ENCODE measurements around the gene SLC29A2. TPM values are rescaled to one million over a fixed set of nuclear protein-coding genes. Genes with fewer than 3 reads are reported as not detected.
"Not testable (repeated sequence)": the region's sequence is repeated elsewhere in the genome, so short reads cannot be mapped to it uniquely, and the experiment has no call there.

SLC29A2 gene
- total and polyA plus RNA-seq, 2 donors (not counting 1 experiment from before 2014, with no cell fraction given) = 16.2 to 18.5 TPM

DNA sequence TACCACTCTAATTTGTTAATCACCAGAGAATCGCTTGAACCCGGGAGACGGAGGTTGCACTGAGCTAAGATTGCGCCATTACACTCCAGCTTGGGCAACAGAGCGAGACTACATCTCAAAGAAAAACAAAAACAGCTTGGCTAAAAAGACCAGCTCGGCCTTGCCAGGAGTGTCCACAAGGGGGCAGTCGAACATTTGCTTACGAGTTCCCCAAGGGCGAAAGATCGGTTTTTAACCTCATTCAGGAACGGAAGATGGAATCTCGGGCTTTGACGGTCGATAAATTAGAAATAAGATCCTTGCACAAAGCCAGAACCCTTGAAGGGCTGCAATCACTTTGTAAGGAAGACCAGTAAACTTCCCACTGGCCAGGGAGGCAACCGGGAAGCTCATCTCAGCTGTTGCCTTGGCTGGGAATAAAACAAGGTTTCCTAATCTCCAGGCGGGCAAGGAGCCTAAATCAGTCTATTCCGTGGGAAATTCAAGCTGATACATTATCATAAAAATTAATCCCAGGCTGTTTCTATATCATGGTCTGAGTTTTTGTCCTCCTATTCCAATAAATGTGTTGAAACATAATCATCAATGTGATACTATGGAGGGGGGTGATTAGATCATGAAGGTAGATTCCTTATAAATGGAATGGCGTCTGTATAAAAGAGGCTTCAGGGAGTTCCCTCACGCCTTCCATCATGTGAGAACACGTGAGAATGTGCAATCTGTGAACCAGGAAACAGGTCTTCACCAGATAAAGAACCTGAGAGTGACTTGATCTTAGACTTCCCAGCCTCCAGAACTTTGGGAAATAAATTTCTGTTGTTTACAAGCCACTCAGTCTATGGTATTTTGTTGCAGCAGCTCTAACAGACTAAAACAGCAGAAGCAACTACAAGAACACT lies 14.9 kb upstream of the SLC29A2 start:
- H3K27me3 Mint-ChIP-seq = no peaks in the 10 kb centered on the region
- peak overlapping the region; percentile 10 for H3K9ac ChIP-seq (ENCODE audit: low read length)
- 4% methylated on average over 18 of the region's 20 CpGs for WGBS (ENCODE audit: insufficient coverage)

DNA sequence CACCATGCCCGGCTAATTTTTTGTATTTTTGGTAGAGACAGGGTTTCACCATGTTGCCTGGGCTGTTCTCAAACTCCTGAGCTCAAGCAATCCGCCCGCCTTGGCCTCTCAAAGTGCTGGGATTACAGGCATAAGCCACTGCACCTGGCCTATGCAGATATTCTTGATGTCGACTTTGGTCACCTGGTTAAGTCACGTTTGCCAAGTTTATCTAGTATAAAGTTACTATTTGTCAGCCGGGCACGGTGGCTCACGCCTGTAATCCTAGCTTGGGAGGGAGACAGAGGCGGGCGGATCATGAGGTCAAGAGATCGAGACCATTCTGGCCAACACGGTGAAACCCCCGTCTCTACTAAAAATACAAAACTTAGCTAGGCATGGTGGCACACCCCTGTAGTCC lies 12.8 kb upstream of the SLC29A2 start:
- H3K79me2 ChIP-seq (ENCODE audit: control insufficient read depth, insufficient read depth, low read length); H3K4me3 Mint-ChIP-seq; H3K27me3 ChIP-seq (replicated peaks in 1 of 4; ENCODE audit: control extremely low read depth in 1 of 4, control insufficient read depth in 3 of 4, insufficient read depth in 4 of 4, low read length in 3 of 4); intact Hi-C loops (cut with micrococcal nuclease); H3K9me3 ChIP-seq (ENCODE audit: control extremely low read depth in 1 of 3, control insufficient read depth in 2 of 3, insufficient read depth in 1 of 3, low read length in 2 of 3); H3K27ac ChIP-seq (ENCODE audit: low read length in 2 of 2); H3K36me3 ChIP-seq (replicated peaks in 1 of 2; ENCODE audit: control extremely low read depth in 1 of 2, control insufficient read depth in 1 of 2, extremely low read depth in 1 of 2, insufficient read depth in 2 of 2, low read length in 1 of 2); ATAC-seq (ENCODE audit: low read depth); POLR2A ChIA-PET; H4K20me1 ChIP-seq (ENCODE audit: control insufficient read depth, insufficient read depth, low read length, poor library complexity, severe bottlenecking); H3K9ac ChIP-seq (ENCODE audit: low read length); H3K4me1 ChIP-seq (ENCODE audit: control insufficient read depth in 2 of 2, insufficient read depth in 2 of 2, low read length in 2 of 2); DNase-seq; H2AFZ ChIP-seq (ENCODE audit: insufficient read depth, low read depth, low read length, poor library complexity, severe bottlenecking); H3K9me3 Mint-ChIP-seq (ENCODE audit: insufficient read depth); H3K4me3 ChIP-seq (ENCODE audit: control extremely low read depth in 1 of 5, extremely low read depth in 1 of 5, insufficient read depth in 1 of 5, low read depth in 2 of 5, low read length in 4 of 5); H3K4me2 ChIP-seq (replicated peaks; ENCODE audit: low read depth, low read length, poor library complexity, severe bottlenecking); H3K27me3 Mint-ChIP-seq; H3K4me1 Mint-ChIP-seq; H3K27ac Mint-ChIP-seq: not testable (repeated sequence)
- CTCF ChIA-PET = interaction anchor here (1.0 to 3.4 kb wide), 4 partner anchors 20 to 294 kb away, joined by 3 to 63 read pairs (median 22); partner anchors contain the start of gene MRPL11
- WGBS (ENCODE audit: insufficient coverage) = 92% methylated on average over 9 of the region's 13 CpGs

More for the DNA sequence above, 14.9 kb upstream of the SLC29A2 start:
- Histone ChIP-seq H3K4me2 (replicated peaks; ENCODE audit: low read depth, low read length, poor library complexity, severe bottlenecking) (peak overlapping the region; percentile 65), H3K9me3 (ENCODE audit: control extremely low read depth in 1 of 3, control insufficient read depth in 2 of 3, insufficient read depth in 1 of 3, low read length in 2 of 3) (no peaks in the 10 kb centered on the region), H3K4me3 (ENCODE audit: control extremely low read depth in 1 of 5, extremely low read depth in 1 of 5, insufficient read depth in 1 of 5, low read depth in 2 of 5, low read length in 4 of 5) (peak overlapping the region in 2 of 5 experiments; percentile 11 to 34), H3K4me1 (ENCODE audit: control insufficient read depth in 2 of 2, insufficient read depth in 2 of 2, low read length in 2 of 2) (peaks cover 7 to 12% of the 10 kb centered on the region in 2 donors), H3K27ac (ENCODE audit: low read length in 2 of 2) (no peak overlapping the region), H3K27me3 (replicated peaks in 1 of 4; ENCODE audit: control extremely low read depth in 1 of 4, control insufficient read depth in 3 of 4, insufficient read depth in 4 of 4, low read length in 3 of 4) (no peaks in the 10 kb centered on the region), H2AFZ (ENCODE audit: insufficient read depth, low read depth, low read length, poor library complexity, severe bottlenecking) (peak overlapping the region; percentile 66), H3K36me3 (replicated peaks in 1 of 2; ENCODE audit: control extremely low read depth in 1 of 2, control insufficient read depth in 1 of 2, extremely low read depth in 1 of 2, insufficient read depth in 2 of 2, low read length in 1 of 2) (no peaks in the 10 kb centered on the region), H4K20me1 (ENCODE audit: control insufficient read depth, insufficient read depth, low read length, poor library complexity, severe bottlenecking) (no peaks in the 10 kb centered on the region), H3K79me2 (ENCODE audit: control insufficient read depth, insufficient read depth, low read length) (no peaks in the 10 kb centered on the region)
- H3K4me1 Mint-ChIP-seq = peaks cover 10% of the 10 kb centered on the region
- H3K9me3 Mint-ChIP-seq (ENCODE audit: insufficient read depth) = no peaks in the 10 kb centered on the region
- no peak overlapping the region for H3K27ac Mint-ChIP-seq
- ATAC-seq (ENCODE audit: low read depth) = peak; percentile 85
- TF ChIP-seq EZH2 (IDR thresholded peaks at IDR 0.05; ENCODE audit: borderline replicate concordance, insufficient read depth, low read depth, low read length, poor library complexity, severe bottlenecking) (no peak), CTCF (IDR thresholded peaks at IDR 0.05) (peak; percentile 94)
- POLR2A ChIA-PET = interaction anchor here (0.5 to 1.5 kb wide), 6 partner anchors 14 to 889 kb away, joined by 3 to 8 read pairs (median 4); partner anchors contain the start of genes RBM4B and SLC29A2
- DNase-seq = peak; percentile 88
- intact Hi-C loops (cut with micrococcal nuclease) = loop anchor here (1.0 to 5.0 kb wide), 5 partner anchors 14 to 74 kb away; partner anchors contain the start of genes B4GAT1 and BRMS1
- CTCF ChIA-PET = interaction anchor here (0.6 to 3.4 kb wide), 42 partner anchors 10 to 1415 kb away, joined by 3 to 63 read pairs (median 4); partner anchors contain the start of genes ACTN3, B4GAT1, BBS1 and BRMS1
- H3K4me3 Mint-ChIP-seq = peak overlapping the region; percentile 21

DNA sequence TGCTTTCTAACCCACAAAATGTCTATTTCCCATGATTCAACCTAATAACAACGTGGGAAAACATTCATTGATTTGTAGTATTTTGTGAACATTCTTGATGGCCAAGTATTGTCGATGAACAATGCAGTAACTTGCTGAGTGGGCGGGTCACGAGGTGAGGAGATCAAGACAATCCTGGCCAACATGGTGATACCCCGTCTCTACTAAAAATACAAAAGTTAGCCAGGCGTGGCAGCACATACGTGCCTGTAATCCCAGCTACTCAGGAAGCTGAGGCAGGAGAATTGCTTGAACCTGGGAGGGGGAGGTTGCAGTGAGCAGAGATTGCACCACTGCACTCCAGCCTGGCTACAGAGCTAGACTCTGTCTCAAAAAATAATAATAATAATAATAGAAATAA lies 8.7 kb upstream of the SLC29A2 start:
- H3K27ac ChIP-seq (ENCODE audit: low read length in 2 of 2); ATAC-seq (ENCODE audit: low read depth); H3K9me3 Mint-ChIP-seq (ENCODE audit: insufficient read depth); H3K36me3 ChIP-seq (replicated peaks in 1 of 2; ENCODE audit: control extremely low read depth in 1 of 2, control insufficient read depth in 1 of 2, extremely low read depth in 1 of 2, insufficient read depth in 2 of 2, low read length in 1 of 2); H3K4me1 Mint-ChIP-seq; H4K20me1 ChIP-seq (ENCODE audit: control insufficient read depth, insufficient read depth, low read length, poor library complexity, severe bottlenecking); H3K79me2 ChIP-seq (ENCODE audit: control insufficient read depth, insufficient read depth, low read length); DNase-seq; H3K27me3 Mint-ChIP-seq; H3K4me1 ChIP-seq (ENCODE audit: control insufficient read depth in 2 of 2, insufficient read depth in 2 of 2, low read length in 2 of 2); H3K27ac Mint-ChIP-seq; H3K9me3 ChIP-seq (ENCODE audit: control extremely low read depth in 1 of 3, control insufficient read depth in 2 of 3, insufficient read depth in 1 of 3, low read length in 2 of 3); H3K4me3 ChIP-seq (ENCODE audit: control extremely low read depth in 1 of 5, extremely low read depth in 1 of 5, insufficient read depth in 1 of 5, low read depth in 2 of 5, low read length in 4 of 5); H3K27me3 ChIP-seq (replicated peaks in 1 of 4; ENCODE audit: control extremely low read depth in 1 of 4, control insufficient read depth in 3 of 4, insufficient read depth in 4 of 4, low read length in 3 of 4); H3K9ac ChIP-seq (ENCODE audit: low read length); H3K4me3 Mint-ChIP-seq; H3K4me2 ChIP-seq (replicated peaks; ENCODE audit: low read depth, low read length, poor library complexity, severe bottlenecking); intact Hi-C loops (cut with micrococcal nuclease); H2AFZ ChIP-seq (ENCODE audit: insufficient read depth, low read depth, low read length, poor library complexity, severe bottlenecking): not testable (repeated sequence)
- POLR2A ChIA-PET = interaction anchor here (0.6 to 0.9 kb wide), 4 partner anchors 23 to 1065 kb away, joined by 3 to 7 read pairs (median 4); no protein-coding TSS in a partner anchor
- WGBS (ENCODE audit: insufficient coverage) = 47% methylated on average over 4 of the region's 7 CpGs
- CTCF ChIA-PET = interaction anchor here (2.0 kb wide), 1 partner anchor 9 kb away, joined by 7 read pairs; no protein-coding TSS in a partner anchor

Data from B cell (primary cell).